ENCODE data around the gene ZNF512B. TPM values are rescaled to one million over a fixed set of nuclear protein-coding genes. Genes with fewer than 3 reads are reported as not detected.

Gene ZNF512B
- total RNA-seq, 1 donor from 2014 or later: 13.7 TPM

DNA sequence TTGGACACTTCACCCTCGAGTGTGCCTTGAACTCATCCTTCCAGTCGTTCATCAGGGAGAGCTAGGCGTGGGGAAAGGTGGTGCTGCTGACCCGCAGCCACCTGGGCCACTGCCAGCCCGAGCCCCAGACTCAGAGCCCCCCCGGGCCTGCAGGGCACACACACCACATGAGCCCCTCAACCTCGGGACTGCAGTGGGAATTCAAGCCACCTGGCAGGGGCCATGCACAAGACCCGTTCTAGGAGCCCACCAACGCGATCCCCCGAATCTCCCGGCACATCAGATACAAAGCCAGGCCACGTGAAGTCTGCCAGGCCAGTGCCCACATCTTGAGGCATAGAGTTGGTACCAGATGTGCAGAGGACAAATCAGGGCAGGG lies 2.8 kb downstream of the ZNF512B start:
- H3K27me3 ChIP-seq (ENCODE audit: low read depth): no peaks in the 10 kb centered on the region
- no peak overlapping the region for H3K4me3 ChIP-seq
- H3K9me3 ChIP-seq: no peaks in the 10 kb centered on the region
- intact Hi-C loops (cut with DNase I): no loop called here
- ATAC-seq (no peak), DNase-seq (peak; percentile 36)
- H3K36me3 ChIP-seq: peaks cover 52% of the 10 kb centered on the region
- H3K4me1 ChIP-seq: peaks cover 19% of the 10 kb centered on the region
- no peak overlapping the region for H3K27ac ChIP-seq
- TF ChIP-seq, protein P1, sequence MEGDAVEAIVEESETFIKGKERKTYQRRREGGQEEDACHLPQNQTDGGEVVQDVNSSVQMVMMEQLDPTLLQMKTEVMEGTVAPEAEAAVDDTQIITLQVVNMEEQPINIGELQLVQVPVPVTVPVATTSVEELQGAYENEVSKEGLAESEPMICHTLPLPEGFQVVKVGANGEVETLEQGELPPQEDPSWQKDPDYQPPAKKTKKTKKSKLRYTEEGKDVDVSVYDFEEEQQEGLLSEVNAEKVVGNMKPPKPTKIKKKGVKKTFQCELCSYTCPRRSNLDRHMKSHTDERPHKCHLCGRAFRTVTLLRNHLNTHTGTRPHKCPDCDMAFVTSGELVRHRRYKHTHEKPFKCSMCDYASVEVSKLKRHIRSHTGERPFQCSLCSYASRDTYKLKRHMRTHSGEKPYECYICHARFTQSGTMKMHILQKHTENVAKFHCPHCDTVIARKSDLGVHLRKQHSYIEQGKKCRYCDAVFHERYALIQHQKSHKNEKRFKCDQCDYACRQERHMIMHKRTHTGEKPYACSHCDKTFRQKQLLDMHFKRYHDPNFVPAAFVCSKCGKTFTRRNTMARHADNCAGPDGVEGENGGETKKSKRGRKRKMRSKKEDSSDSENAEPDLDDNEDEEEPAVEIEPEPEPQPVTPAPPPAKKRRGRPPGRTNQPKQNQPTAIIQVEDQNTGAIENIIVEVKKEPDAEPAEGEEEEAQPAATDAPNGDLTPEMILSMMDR (IDR thresholded peaks at IDR 0.05): no peak

DNA sequence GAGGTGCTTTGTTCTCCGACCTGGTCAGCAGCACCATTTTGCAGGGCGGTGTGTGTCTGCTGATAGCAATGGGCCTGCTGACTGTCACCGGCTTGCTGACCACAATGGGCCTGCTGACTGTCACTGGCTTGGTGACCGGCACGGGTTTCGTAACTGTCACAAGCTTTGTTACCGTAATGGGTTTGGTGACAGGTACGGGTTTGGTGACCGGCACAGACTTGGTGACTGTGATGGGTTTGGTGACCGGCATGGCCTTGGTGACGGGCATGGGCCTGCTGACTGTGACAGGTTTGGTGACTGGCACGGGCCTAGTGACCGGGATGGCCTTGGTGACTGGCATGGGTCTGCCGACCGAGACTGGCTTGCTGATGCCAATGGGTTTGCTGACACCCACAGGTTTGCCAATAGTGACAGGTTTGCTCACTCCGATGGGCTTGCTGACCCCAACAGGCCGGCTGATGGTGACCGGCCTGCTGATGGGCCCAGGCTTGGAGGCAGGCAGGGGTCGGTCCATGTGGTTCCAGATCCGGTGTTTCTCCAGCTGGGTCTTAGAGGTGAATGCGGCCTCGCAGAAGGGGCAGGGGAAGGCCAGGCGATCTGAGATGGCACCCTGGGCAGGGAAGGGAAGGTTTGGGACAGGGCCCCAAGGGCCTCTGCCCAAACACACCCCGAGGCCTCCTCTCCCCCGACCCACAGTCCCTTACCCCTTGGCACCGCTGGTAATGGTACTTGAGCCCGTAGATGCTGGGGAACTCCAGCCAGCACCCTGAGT lies 3.4 kb downstream of the ZNF512B start:
- Histone ChIP-seq H3K36me3 (peaks cover 58% of the 10 kb centered on the region), H3K27ac (no peak overlapping the region), H3K9me3 (no peaks in the 10 kb centered on the region), H3K4me3 (no peak overlapping the region), H3K27me3 (ENCODE audit: low read depth) (no peaks in the 10 kb centered on the region), H3K4me1 (peaks cover 15% of the 10 kb centered on the region)
- intact Hi-C loops (cut with DNase I): no loop called here
- ATAC-seq: no peak
- DNase-seq: peak; percentile 32
- TF ChIP-seq, protein P1 (IDR thresholded peaks at IDR 0.05): no peak

DNA sequence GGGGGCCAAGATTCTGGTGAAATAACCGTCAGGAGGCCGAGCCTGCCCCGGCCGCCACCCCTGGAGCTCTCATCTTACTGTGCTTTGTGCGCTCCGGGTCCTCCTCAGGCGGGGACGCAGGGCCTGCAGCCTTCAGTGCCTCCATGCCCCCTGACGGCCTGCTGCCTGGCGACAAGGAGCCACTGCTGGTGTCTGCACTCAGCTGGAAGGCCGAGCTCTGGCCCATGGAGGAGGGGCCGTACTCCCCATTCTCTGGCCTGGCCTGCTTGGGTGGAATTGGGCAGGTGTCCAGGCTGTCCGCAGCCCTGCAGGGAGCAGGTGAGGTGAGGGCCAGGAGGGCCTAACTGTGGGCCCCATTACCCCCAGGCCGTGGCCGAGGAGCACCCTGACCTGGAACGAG lies 5.3 kb downstream of the ZNF512B start:
- intact Hi-C loops (cut with DNase I): no loop called here
- Histone ChIP-seq H3K27me3 (ENCODE audit: low read depth) (no peaks in the 10 kb centered on the region), H3K4me3 (no peak overlapping the region), H3K9me3 (no peaks in the 10 kb centered on the region), H3K36me3 (peaks cover 63% of the 10 kb centered on the region), H3K4me1 (peaks cover 9% of the 10 kb centered on the region), H3K27ac (no peak overlapping the region)
- no peak for DNase-seq
- ATAC-seq: no peak
- TF ChIP-seq, protein P1 (IDR thresholded peaks at IDR 0.05): no peak

DNA sequence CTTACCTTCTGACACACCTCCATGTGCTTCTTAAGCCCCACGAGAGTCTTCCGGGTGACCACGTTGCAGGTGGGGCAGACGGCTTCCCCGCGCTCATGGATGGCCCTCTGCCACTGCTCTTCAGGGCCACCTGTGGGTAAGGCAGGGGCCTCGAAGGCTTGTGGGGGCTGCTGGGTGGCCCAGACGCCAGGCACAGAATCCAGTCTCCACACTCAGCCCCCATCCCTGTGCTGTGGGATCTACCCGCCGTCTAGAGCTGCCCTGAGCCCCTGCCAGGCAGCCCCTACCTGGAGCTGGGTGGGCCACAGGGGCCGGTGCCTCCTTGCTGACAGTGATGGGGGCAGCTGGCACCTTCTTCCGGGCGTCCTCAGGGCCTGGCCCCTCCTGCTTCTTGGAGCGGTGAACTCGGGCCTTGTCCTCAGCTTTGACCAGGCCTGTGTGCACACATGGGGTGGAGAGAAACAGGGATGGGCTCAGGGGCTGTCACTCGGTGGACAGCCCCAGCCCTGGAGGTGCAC lies 5.9 kb downstream of the ZNF512B start:
- Histone ChIP-seq H3K36me3 (peaks cover 63% of the 10 kb centered on the region), H3K9me3 (no peaks in the 10 kb centered on the region), H3K27me3 (ENCODE audit: low read depth) (no peaks in the 10 kb centered on the region), H3K4me1 (peaks cover 6% of the 10 kb centered on the region), H3K27ac (no peak overlapping the region), H3K4me3 (no peak overlapping the region)
- no peak for DNase-seq
- intact Hi-C loops (cut with DNase I): no loop called here
- peak in 1 of 2 donors; percentile 2 for ATAC-seq
- TF ChIP-seq, protein P1 (IDR thresholded peaks at IDR 0.05): no peak

DNA sequence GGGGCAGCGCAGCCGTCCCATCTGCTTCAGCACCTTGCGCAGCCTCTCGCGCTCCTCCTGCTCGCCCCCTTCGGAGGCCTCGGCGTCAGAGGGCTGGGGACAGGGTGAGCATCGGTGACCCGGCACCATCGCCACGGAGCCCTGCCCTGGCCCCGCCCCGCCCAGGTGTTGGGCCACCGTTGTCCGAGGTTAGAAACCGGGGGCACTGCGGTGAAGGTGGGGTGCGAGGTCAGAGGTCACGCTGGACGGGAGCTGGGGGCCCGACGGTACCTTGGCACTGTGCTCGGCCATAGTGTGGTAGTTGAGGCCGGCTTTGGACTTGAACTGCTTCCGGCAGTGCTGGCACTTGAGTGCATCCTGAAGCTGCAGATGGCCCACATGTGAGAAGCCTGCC lies 6.4 kb downstream of the ZNF512B start:
- H3K27me3 ChIP-seq (ENCODE audit: low read depth): no peaks in the 10 kb centered on the region
- intact Hi-C loops (cut with DNase I): no loop called here
- no peak overlapping the region for H3K27ac ChIP-seq
- TF ChIP-seq, protein P1 (IDR thresholded peaks at IDR 0.05): no peak
- no peak overlapping the region for H3K4me3 ChIP-seq
- peaks cover under 1% of the 10 kb centered on the region for H3K4me1 ChIP-seq
- ATAC-seq (peak; percentile 3 to 6), DNase-seq (no peak)
- H3K36me3 ChIP-seq: peaks cover 62% of the 10 kb centered on the region
- H3K9me3 ChIP-seq: no peaks in the 10 kb centered on the region

Data from lower lobe of right lung (tissue), 2 donors.